Memory B cell (primary cell): ENCODE measurements around the gene IL10RB.

ENCODE experiments used
- ATAC-seq: fragments of 150-1000 bp; cut with Tn5 transposase; 2 replicates; pipeline ENCODE4 v1.10.0; 2021; ENCODE audit warnings: low read depth, mild to moderate bottlenecking, moderate library complexity
- DNase-seq, 2 donors: peaks; one replicate each; pipeline ENCODE4 v3.0.0; 2022; ENCODE audit warnings: low spot score in 2 of 2
- H3K27ac Mint-ChIP-seq: one replicate; pipeline ENCODE4 v1.8.0; 2022; ENCODE audit warnings: mild to moderate bottlenecking, moderate library complexity, mixed read lengths
- H3K27me3 Mint-ChIP-seq: one replicate; pipeline ENCODE4 v1.8.0; 2022; ENCODE audit warnings: mixed read lengths
- H3K36me3 Mint-ChIP-seq: one replicate; pipeline ENCODE4 v1.8.0; 2022; ENCODE audit warnings: mild to moderate bottlenecking, mixed read lengths
- H3K4me1 Mint-ChIP-seq: one replicate; pipeline ENCODE4 v1.8.0; 2022; ENCODE audit warnings: mixed read lengths
- H3K4me3 Mint-ChIP-seq: one replicate; pipeline ENCODE4 v1.8.0; 2022; ENCODE audit warnings: mild to moderate bottlenecking, moderate library complexity, mixed read lengths
- H3K9me3 Mint-ChIP-seq: one replicate; pipeline ENCODE4 v1.8.0; 2022; ENCODE audit warnings: mixed read lengths

Gene IL10RB

GRCh38 chr21:33266789-33267135 lies 595 bp downstream of the IL10RB start:
- ATAC-seq (no peak), DNase-seq (no peak)
- Mint-ChIP-seq H3K27ac (peak overlapping the region; percentile 96), H3K9me3 (no peaks in the 10 kb centered on the region), H3K4me3 (peak overlapping the region; percentile 99), H3K36me3 (peaks cover 3% of the 10 kb centered on the region), H3K4me1 (peaks cover 36% of the 10 kb centered on the region), H3K27me3 (no peaks in the 10 kb centered on the region)

GRCh38 chr21:33267250-33267649 lies 1.1 kb downstream of the IL10RB start:
- H3K27ac Mint-ChIP-seq: peak overlapping the region; percentile 96
- H3K4me3 Mint-ChIP-seq: peak overlapping the region; percentile 99
- DNase-seq (no peak), ATAC-seq (no peak)
- peaks cover 3% of the 10 kb centered on the region for H3K36me3 Mint-ChIP-seq
- H3K27me3 Mint-ChIP-seq: no peaks in the 10 kb centered on the region
- H3K9me3 Mint-ChIP-seq: no peaks in the 10 kb centered on the region
- peaks cover 34% of the 10 kb centered on the region for H3K4me1 Mint-ChIP-seq

- H3K9me3 Mint-ChIP-seq: no peaks in the 10 kb centered on the region
- H3K27me3 Mint-ChIP-seq: no peaks in the 10 kb centered on the region
- ATAC-seq (no peak), DNase-seq (peak in 1 of 2 donors; percentile 4)
- peak overlapping the region; percentile 99 for H3K4me3 Mint-ChIP-seq
- peaks cover 10% of the 10 kb centered on the region for H3K36me3 Mint-ChIP-seq
- H3K27ac Mint-ChIP-seq: peak overlapping the region; percentile 96
- H3K4me1 Mint-ChIP-seq: peaks cover 38% of the 10 kb centered on the region
Observed at GRCh38 chr21:33268393-33268736, 2.2 kb downstream of the IL10RB start.

- Mint-ChIP-seq H3K36me3 (peaks cover 14% of the 10 kb centered on the region), H3K4me1 (peaks cover 41% of the 10 kb centered on the region)
Observed at GRCh38 chr21:33268737-33269441, 2.7 kb downstream of the IL10RB start.

GRCh38 chr21:33270986-33271385 lies 4.8 kb downstream of the IL10RB start:
- Mint-ChIP-seq H3K4me3 (no peak overlapping the region), H3K9me3 (no peaks in the 10 kb centered on the region), H3K27me3 (no peaks in the 10 kb centered on the region), H3K36me3 (peaks cover 15% of the 10 kb centered on the region), H3K27ac (peak overlapping the region; percentile 72), H3K4me1 (peaks cover 31% of the 10 kb centered on the region)
- ATAC-seq (no peak), DNase-seq (no peak)

More at GRCh38 chr21:33268737-33269441, 2.7 kb downstream of the IL10RB start:
- no peaks in the 10 kb centered on the region for H3K9me3 Mint-ChIP-seq
- no peaks in the 10 kb centered on the region for H3K27me3 Mint-ChIP-seq
- peak overlapping the region; percentile 96 for H3K27ac Mint-ChIP-seq
- ATAC-seq: peak; percentile 13
- peak overlapping the region; percentile 67 for H3K4me3 Mint-ChIP-seq
- DNase-seq: peak; percentile 18 to 29

- H3K4me3 Mint-ChIP-seq: no peak overlapping the region
- no peaks in the 10 kb centered on the region for H3K27me3 Mint-ChIP-seq
- ATAC-seq: no peak
- DNase-seq: no peak
- H3K4me1 Mint-ChIP-seq: peaks cover 24% of the 10 kb centered on the region
- peaks cover 22% of the 10 kb centered on the region for H3K36me3 Mint-ChIP-seq
- no peak overlapping the region for H3K27ac Mint-ChIP-seq
- H3K9me3 Mint-ChIP-seq: no peaks in the 10 kb centered on the region
Observed at GRCh38 chr21:33273044-33273443, 6.9 kb downstream of the IL10RB start.

- Mint-ChIP-seq H3K27ac (no peak overlapping the region), H3K9me3 (peaks cover 1% of the 10 kb centered on the region), H3K4me1 (peaks cover 5% of the 10 kb centered on the region), H3K27me3 (no peaks in the 10 kb centered on the region), H3K36me3 (peaks cover 37% of the 10 kb centered on the region), H3K4me3 (no peak overlapping the region)
- ATAC-seq (no peak), DNase-seq (no peak)
Observed at GRCh38 chr21:33278721-33279120, 12.6 kb downstream of the IL10RB start.

GRCh38 chr21:33279330-33279820 lies 13.2 kb downstream of the IL10RB start:
- ATAC-seq (no peak), DNase-seq (no peak)
- H3K27me3 Mint-ChIP-seq: no peaks in the 10 kb centered on the region
- H3K36me3 Mint-ChIP-seq: peaks cover 37% of the 10 kb centered on the region
- peaks cover 1% of the 10 kb centered on the region for H3K9me3 Mint-ChIP-seq
- H3K4me3 Mint-ChIP-seq: no peak overlapping the region
- no peak overlapping the region for H3K27ac Mint-ChIP-seq
- peaks cover 3% of the 10 kb centered on the region for H3K4me1 Mint-ChIP-seq

GRCh38 chr21:33281096-33281652 lies 15.0 kb downstream of the IL10RB start:
- H3K27ac Mint-ChIP-seq: no peak overlapping the region
- peaks cover 41% of the 10 kb centered on the region for H3K36me3 Mint-ChIP-seq
- DNase-seq (no peak), ATAC-seq (no peak)
- H3K27me3 Mint-ChIP-seq: no peaks in the 10 kb centered on the region
- H3K9me3 Mint-ChIP-seq: peaks cover 1% of the 10 kb centered on the region
- no peak overlapping the region for H3K4me3 Mint-ChIP-seq
- peaks cover 3% of the 10 kb centered on the region for H3K4me1 Mint-ChIP-seq

GRCh38 chr21:33283203-33283602 lies 17.0 kb downstream of the IL10RB start:
- no peak overlapping the region for H3K27ac Mint-ChIP-seq

GRCh38 chr21:33286076-33286475 lies 19.9 kb downstream of the IL10RB start:
- H3K27ac Mint-ChIP-seq: peak overlapping the region; percentile 14
- H3K9me3 Mint-ChIP-seq: no peaks in the 10 kb centered on the region
- DNase-seq (no peak), ATAC-seq (no peak)
- H3K36me3 Mint-ChIP-seq: peaks cover 33% of the 10 kb centered on the region
- H3K4me3 Mint-ChIP-seq: no peak overlapping the region
- no peaks in the 10 kb centered on the region for H3K27me3 Mint-ChIP-seq
- peaks cover 3% of the 10 kb centered on the region for H3K4me1 Mint-ChIP-seq

More at GRCh38 chr21:33283203-33283602, 17.0 kb downstream of the IL10RB start:
- no peaks in the 10 kb centered on the region for H3K27me3 Mint-ChIP-seq
- DNase-seq (no peak), ATAC-seq (no peak)
- no peak overlapping the region for H3K4me3 Mint-ChIP-seq
- no peaks in the 10 kb centered on the region for H3K4me1 Mint-ChIP-seq
- peaks cover 37% of the 10 kb centered on the region for H3K36me3 Mint-ChIP-seq
- peaks cover 1% of the 10 kb centered on the region for H3K9me3 Mint-ChIP-seq

GRCh38 chr21:33286600-33287456 lies 20.7 kb downstream of the IL10RB start:
- Mint-ChIP-seq H3K4me3 (no peak overlapping the region), H3K9me3 (no peaks in the 10 kb centered on the region), H3K27me3 (no peaks in the 10 kb centered on the region), H3K27ac (peak overlapping the region; percentile 14), H3K4me1 (peaks cover 3% of the 10 kb centered on the region), H3K36me3 (peaks cover 37% of the 10 kb centered on the region)
- ATAC-seq (no peak), DNase-seq (no peak)

- Mint-ChIP-seq H3K36me3 (peaks cover 44% of the 10 kb centered on the region), H3K4me1 (peaks cover 3% of the 10 kb centered on the region), H3K9me3 (no peaks in the 10 kb centered on the region), H3K27me3 (no peaks in the 10 kb centered on the region), H3K4me3 (no peak overlapping the region), H3K27ac (no peak overlapping the region)
- ATAC-seq (no peak), DNase-seq (no peak)
Observed at GRCh38 chr21:33289199-33289819, 23.1 kb downstream of the IL10RB start.

GRCh38 chr21:33290441-33290840 lies 24.3 kb downstream of the IL10RB start:
- Mint-ChIP-seq H3K27ac (no peak overlapping the region), H3K4me3 (no peak overlapping the region), H3K9me3 (no peaks in the 10 kb centered on the region), H3K27me3 (no peaks in the 10 kb centered on the region), H3K4me1 (peaks cover 7% of the 10 kb centered on the region), H3K36me3 (peaks cover 48% of the 10 kb centered on the region)
- ATAC-seq (no peak), DNase-seq (no peak)
